Gastroesophageal sphincter (tissue), 4 donors: ENCODE measurements around the gene GPR143. TPM values are rescaled to one million over a fixed set of nuclear protein-coding genes. Genes with fewer than 3 reads are reported as not detected.

ENCODE experiments used
- ATAC-seq: fragments of 150-250 bp; one replicate; pipeline ENCODE4 v1.9.1; 2016; ENCODE audit warnings: mild to moderate bottlenecking, moderate library complexity
- H3K27ac ChIP-seq, 4 donors: fragments of 200-600 bp; sonication (generic) in 3 of 4; 1 replicate in 3 of 4; 2 replicates in 1 of 4; pipeline ENCODE4 v1.5.1; 2016 to 2019
- H3K27me3 ChIP-seq: fragments of 200-600 bp; sonication (generic); one replicate; pipeline ENCODE4 v1.5.1; 2019
- H3K36me3 ChIP-seq, 2 donors: fragments of 200-600 bp; sonication (generic); one replicate each; pipeline ENCODE4 v1.5.1; 2019; ENCODE audit warnings: control low read depth in 1 of 2
- H3K4me1 ChIP-seq, 3 donors: fragments of 200-600 bp; sonication (generic); 1 replicate in 2 of 3; 2 replicates in 1 of 3; pipeline ENCODE4 v1.5.1; 2016 to 2019; ENCODE audit warnings: control low read depth in 2 of 3
- H3K4me3 ChIP-seq, 2 donors: fragments of 200-600 bp; sonication (generic); one replicate each; pipeline ENCODE4 v1.5.1; 2019; ENCODE audit warnings: mild to moderate bottlenecking in 1 of 2, moderate library complexity in 1 of 2
- H3K9me3 ChIP-seq, 3 donors: fragments of 200-600 bp; sonication (generic); one replicate each; pipeline ENCODE4 v1.5.1; 2017 to 2019; ENCODE audit warnings: control low read depth in 2 of 3
- CTCF ChIP-seq, 4 experiments: fragments of 200-600 bp in 2 of 4; fragments of 450-650 bp in 2 of 4; sonication (generic) in 1 of 4; IDR thresholded peaks; one replicate each; pipeline ENCODE4 v1.5.1; 2017 to 2019; ENCODE audit warnings: antibody characterized with exemption in 4 of 4, mild to moderate bottlenecking in 2 of 4, moderate library complexity in 2 of 4
- EP300 ChIP-seq: sonication (generic); formaldehyde crosslinking; IDR thresholded peaks from one replicate; pipeline ENCODE4 v1.6.1; 2017; ENCODE audit warnings: antibody characterized with exemption, mild to moderate bottlenecking
- POLR2A ChIP-seq, 2 donors: fragments of 450-650 bp; IDR thresholded peaks; one replicate each; pipeline ENCODE4 v1.6.1; 2017; ENCODE audit warnings: antibody characterized with exemption in 2 of 2, mild to moderate bottlenecking in 2 of 2, moderate library complexity in 1 of 2
- POLR2AphosphoS5 ChIP-seq: sonication (generic); formaldehyde crosslinking; IDR thresholded peaks from one replicate; pipeline ENCODE4 v1.6.1; 2017; ENCODE audit warnings: antibody characterized with exemption
- WGBS, 2 donors: methylation state at CpG; one replicate each; pipeline ENCODE4 v1.1.5; 2018; ENCODE audit warnings: low coverage in 1 of 2; 5-methylcytosine and 5-hydroxymethylcytosine counted together
- total RNA-seq, 4 donors: library from RNA; depleted of rRNA; stranded (reverse); fragments of >200 nt; gene quantifications; one replicate each; pipeline ENCODE4 v1.1.0, GENCODE V29; 2016

Gene GPR143
- total RNA-seq, 4 donors from 2014 or later = not detected

- no peak for ATAC-seq
Measured at GRCh38 chrX:9788911-9789310, 23.3 kb upstream of the GPR143 start.

GRCh38 chrX:9786798-9787635, 21.4 kb upstream of the GPR143 start:
- H3K27ac ChIP-seq = no peak overlapping the region
- peaks cover 25% of the 10 kb centered on the region for H3K27me3 ChIP-seq
- TF ChIP-seq POLR2AphosphoS5 (no peak), POLR2A (IDR thresholded peaks at IDR 0.05) (no peak), CTCF (IDR thresholded peaks at IDR 0.05) (no peak), EP300 (no peak)
- H3K9me3 ChIP-seq = no peaks in the 10 kb centered on the region
- H3K36me3 ChIP-seq = no peaks in the 10 kb centered on the region
- 15 to 22% methylated on average over 8 to 10 of the region's 45 CpGs for WGBS, 2 donors
- H3K4me3 ChIP-seq = peak overlapping the region; percentile 46 to 58
- H3K4me1 ChIP-seq = peaks cover 0 to 14% (median 0%) of the 10 kb centered on the region in 3 donors
- no peak for ATAC-seq

More at GRCh38 chrX:9788911-9789310, 23.3 kb upstream of the GPR143 start:
- TF ChIP-seq POLR2AphosphoS5 (no peak), EP300 (no peak), CTCF (IDR thresholded peaks at IDR 0.05) (no peak), POLR2A (IDR thresholded peaks at IDR 0.05) (no peak)
- 20% methylated on average over 2 of the region's 2 CpGs; no CpG with 5 or more reads in 1 of the 2 donors for WGBS, 2 donors
- H3K36me3 ChIP-seq = no peaks in the 10 kb centered on the region
- no peak overlapping the region for H3K27ac ChIP-seq
- peaks cover 25% of the 10 kb centered on the region for H3K27me3 ChIP-seq
- H3K4me3 ChIP-seq = no peak overlapping the region
- H3K4me1 ChIP-seq = peaks cover 0 to 14% (median 0%) of the 10 kb centered on the region in 3 donors
- H3K9me3 ChIP-seq = no peaks in the 10 kb centered on the region

- peaks cover 0 to 14% (median 0%) of the 10 kb centered on the region in 3 donors for H3K4me1 ChIP-seq
- no peak within 1 kb of the TSS for H3K27ac ChIP-seq
- H3K27me3 ChIP-seq = peaks cover 25% of the 10 kb centered on the region
- ATAC-seq = no peak
- no peaks in the 10 kb centered on the region for H3K36me3 ChIP-seq
- no peak for TF ChIP-seq EP300
- TF ChIP-seq POLR2A (IDR thresholded peaks at IDR 0.05) = no peak
- no peak for TF ChIP-seq POLR2AphosphoS5
- no peak for TF ChIP-seq CTCF (IDR thresholded peaks at IDR 0.05)
- H3K9me3 ChIP-seq = no peaks in the 10 kb centered on the region
- no CpG with 5 or more reads among the region's 132 CpGs for WGBS, 2 donors
- peak within 1 kb of the TSS; percentile 46 to 58 for H3K4me3 ChIP-seq
Measured at GRCh38 chrX:9785944-9786797, 20.5 kb upstream of the GPR143 start, which contains the start of gene SHROOM2. Gene SHROOM2, plus strand, starts transcription at chrX:9786429. Its CDS starts 117 bp downstream, at chrX:9786546.

- ATAC-seq = no peak
- Histone ChIP-seq H3K27ac (no peak overlapping the region), H3K27me3 (peaks cover 25% of the 10 kb centered on the region), H3K36me3 (no peaks in the 10 kb centered on the region), H3K4me1 (peaks cover 0 to 14% (median 0%) of the 10 kb centered on the region in 3 donors), H3K4me3 (peak overlapping the region; percentile 31 to 58), H3K9me3 (no peaks in the 10 kb centered on the region)
- no peak for TF ChIP-seq EP300
- TF ChIP-seq POLR2AphosphoS5 = no peak
- no peak for TF ChIP-seq CTCF (IDR thresholded peaks at IDR 0.05)
- no peak for TF ChIP-seq POLR2A (IDR thresholded peaks at IDR 0.05)
- 75% methylated on average over 2 of the region's 58 CpGs; no CpG with 5 or more reads in 1 of the 2 donors for WGBS, 2 donors
Measured at GRCh38 chrX:9785254-9785943, 19.8 kb upstream of the GPR143 start.
